CD4-positive, alpha-beta memory T cell (primary cell): Measurements from ENCODE around the gene LFNG. TPM values are rescaled to one million over a fixed set of nuclear protein-coding genes. Genes with fewer than 3 reads are reported as not detected.

Experiments
- CTCF ChIA-PET: fragments of 350-600 bp; sonication (Branson Sonifier 250); formaldehyde crosslinking; loops from one replicate; lab custom pipeline; 2021; ENCODE audit warnings: inconsistent platforms; ENCODE audit not compliant: partially characterized antibody; lab: Charles Lee
- POLR2A ChIA-PET: fragments of 350-600 bp; sonication (Branson Sonifier 250); formaldehyde crosslinking; loops from one replicate; lab custom pipeline; 2021; ENCODE audit not compliant: partially characterized antibody; lab: Charles Lee
- DNase-seq, 5 donors: peaks; one replicate each; pipeline versions ENCODE4 v3.0.0 to v3.0.0-alpha.2; 2020 to 2022; ENCODE audit warnings: mixed read lengths in 1 of 5
- H3K27ac ChIP-seq: one replicate; pipeline ENCODE4 v1.7.0; 2013; ENCODE audit warnings: low read depth, low read length
- H3K27me3 ChIP-seq: 2 replicates; pipeline ENCODE4 v1.7.0; 2013; ENCODE audit warnings: mild to moderate bottlenecking, low read length, moderate library complexity; ENCODE audit not compliant: insufficient read depth
- H3K36me3 ChIP-seq: 2 replicates; pipeline ENCODE4 v1.7.0; 2013; ENCODE audit warnings: mild to moderate bottlenecking, low read length, moderate library complexity; ENCODE audit not compliant: insufficient read depth
- H3K4me1 ChIP-seq: 2 replicates; pipeline ENCODE4 v1.7.0; 2013; ENCODE audit warnings: mild to moderate bottlenecking, low read length, moderate library complexity; ENCODE audit not compliant: insufficient read depth
- H3K4me3 ChIP-seq, 2 donors: one replicate each; pipeline ENCODE4 v1.7.0; 2013; ENCODE audit warnings: low read length in 2 of 2, mild to moderate bottlenecking in 1 of 2
- H3K9me3 ChIP-seq, 2 donors: one replicate each; pipeline ENCODE4 v1.7.0; 2013; ENCODE audit warnings: low read length in 2 of 2, control low read depth in 1 of 2; ENCODE audit not compliant: control insufficient read depth in 1 of 2
- H3K27ac Mint-ChIP-seq, 7 donors: one replicate each; pipeline ENCODE4 v1.8.0; 2020 to 2021; ENCODE audit warnings: mixed read lengths in 7 of 7, mild to moderate bottlenecking in 6 of 7, inconsistent platforms in 3 of 7, moderate library complexity in 3 of 7
- H3K27me3 Mint-ChIP-seq, 2 donors: one replicate each; pipeline ENCODE4 v1.8.0; 2020 to 2021; ENCODE audit warnings: mixed read lengths in 2 of 2
- H3K36me3 Mint-ChIP-seq, 2 donors: one replicate each; pipeline ENCODE4 v1.8.0; 2020 to 2021; ENCODE audit warnings: mixed read lengths in 2 of 2, inconsistent platforms in 1 of 2, mild to moderate bottlenecking in 1 of 2
- H3K4me1 Mint-ChIP-seq, 4 donors: one replicate each; pipeline ENCODE4 v1.8.0; 2020 to 2021; ENCODE audit warnings: mixed read lengths in 4 of 4, mild to moderate bottlenecking in 1 of 4
- H3K4me3 Mint-ChIP-seq, 8 donors: one replicate each; pipeline ENCODE4 v1.8.0; 2020 to 2021; ENCODE audit warnings: mixed read lengths in 8 of 8, mild to moderate bottlenecking in 7 of 8, moderate library complexity in 6 of 8, inconsistent platforms in 3 of 8
- H3K9me3 Mint-ChIP-seq, 8 donors: one replicate each; pipeline ENCODE4 v1.8.0; 2020 to 2021; ENCODE audit warnings: mixed read lengths in 8 of 8, mild to moderate bottlenecking in 5 of 8, inconsistent platforms in 3 of 8, moderate library complexity in 1 of 8
- intact Hi-C: fragments of 100-400 bp; cut with micrococcal nuclease; formaldehyde crosslinking; loops from one replicate; pipeline ENCODE4 v1.15.1; 2023
- polyA plus RNA-seq, 2 donors: library from polyadenylated mRNA; unstranded; fragments of 300-500 nt; fragmentation: Illumina TruSeq; gene quantifications; one replicate each; pipeline ENCODE4 v1.2.3, GENCODE V29; 2021
- total RNA-seq, 2 experiments: library from RNA; stranded (reverse); gene quantifications; one replicate each; pipeline ENCODE4 v1.2.3, GENCODE V29; 2021

LFNG gene
- total and polyA plus RNA-seq, 4 experiments from 2014 or later: 0.09 to 127 (median 64.3) TPM

- H3K9me3 Mint-ChIP-seq: no peaks in the 10 kb centered on the region
- Histone ChIP-seq H3K36me3 (no peaks in the 10 kb centered on the region), H3K4me1 (peaks cover 9% of the 10 kb centered on the region), H3K4me3 (no peak overlapping the region), H3K27ac (no peak overlapping the region), H3K9me3 (no peaks in the 10 kb centered on the region), H3K27me3 (no peaks in the 10 kb centered on the region)
- ChIA-PET CTCF (interaction anchor here (2.8 kb wide), 1 partner anchor 34 kb away, joined by 7 read pairs; no protein-coding TSS in a partner anchor), POLR2A (interaction anchor here (1.9 to 5.2 kb wide), 2 partner anchors 8 to 19 kb away, joined by 5 to 27 read pairs; no protein-coding TSS in a partner anchor)
- H3K36me3 Mint-ChIP-seq: no peaks in the 10 kb centered on the region
- no peaks in the 10 kb centered on the region for H3K27me3 Mint-ChIP-seq
- no peak overlapping the region for H3K4me3 Mint-ChIP-seq
- intact Hi-C loops: no loop called here
- H3K4me1 Mint-ChIP-seq: peaks cover 2 to 12% (median 6%) of the 10 kb centered on the region in 4 donors
- H3K27ac Mint-ChIP-seq: peak overlapping the region in 1 of 7 donors; percentile 43
- peak in 1 of 5 donors; percentile 24 for DNase-seq
These were observed 16.3 kb upstream of the LFNG start for GRCh38 chr7:2503056-2503941.

GRCh38 chr7:2504128-2504888 lies 15.3 kb upstream of the LFNG start:
- H3K4me3 Mint-ChIP-seq: no peak overlapping the region
- no peak overlapping the region for H3K4me3 ChIP-seq
- H3K9me3 Mint-ChIP-seq: no peaks in the 10 kb centered on the region
- H3K4me1 ChIP-seq: peaks cover 18% of the 10 kb centered on the region
- H3K4me1 Mint-ChIP-seq: peaks cover 10 to 22% (median 14%) of the 10 kb centered on the region in 4 donors
- H3K27me3 Mint-ChIP-seq: no peaks in the 10 kb centered on the region
- no peaks in the 10 kb centered on the region for H3K36me3 Mint-ChIP-seq
- peak overlapping the region in 1 of 7 donors; percentile 42 for H3K27ac Mint-ChIP-seq
- no peak overlapping the region for H3K27ac ChIP-seq
- DNase-seq: peak in 1 of 5 donors; percentile 25
- POLR2A ChIA-PET: interaction anchor here (1.6 to 1.9 kb wide), 2 partner anchors 18 to 25 kb away, joined by 4 to 5 read pairs; no protein-coding TSS in a partner anchor
- no peaks in the 10 kb centered on the region for H3K27me3 ChIP-seq
- CTCF ChIA-PET: no interaction called here
- H3K9me3 ChIP-seq: no peaks in the 10 kb centered on the region
- no peaks in the 10 kb centered on the region for H3K36me3 ChIP-seq
- intact Hi-C loops: no loop called here

DNA sequence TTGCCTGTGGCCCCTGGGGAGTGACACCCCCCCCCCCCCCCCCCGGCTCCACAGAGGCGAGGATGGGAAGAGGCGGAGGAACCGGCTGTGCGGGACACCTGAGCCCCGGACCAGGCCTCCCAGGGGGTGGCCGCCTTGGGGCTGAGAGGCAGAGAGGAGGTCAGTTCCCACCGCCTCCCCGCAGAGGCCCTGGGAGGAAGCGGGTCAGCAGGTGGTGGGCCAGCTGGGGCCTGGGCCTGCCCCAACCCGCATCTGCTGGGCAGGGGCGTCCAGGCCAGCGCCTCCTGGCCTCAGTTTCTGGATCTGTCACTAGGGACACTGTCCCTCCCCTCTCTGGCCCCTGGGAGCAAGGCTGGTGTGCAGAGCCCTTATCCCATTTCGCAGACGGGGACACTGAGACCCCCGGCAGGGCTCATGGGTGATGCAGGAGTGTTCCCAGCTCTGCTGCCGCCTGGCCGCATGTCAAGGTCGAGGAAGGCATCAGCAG lies 14.6 kb upstream of the LFNG start:
- Histone ChIP-seq H3K4me3 (no peak overlapping the region), H3K9me3 (no peaks in the 10 kb centered on the region), H3K27me3 (no peaks in the 10 kb centered on the region), H3K4me1 (peaks cover 25% of the 10 kb centered on the region), H3K36me3 (no peaks in the 10 kb centered on the region), H3K27ac (no peak overlapping the region)
- CTCF ChIA-PET: no interaction called here
- Mint-ChIP-seq H3K9me3 (no peaks in the 10 kb centered on the region), H3K27me3 (no peaks in the 10 kb centered on the region), H3K36me3 (no peaks in the 10 kb centered on the region), H3K27ac (no peak overlapping the region), H3K4me3 (no peak overlapping the region), H3K4me1 (peaks cover 10 to 29% (median 19%) of the 10 kb centered on the region in 4 donors)
- DNase-seq: peak in 1 of 5 donors; percentile 27
- intact Hi-C loops: loop anchor here (5.0 kb wide), 2 partner anchors 103 to 337 kb away; partner anchors contain the start of genes CHST12 and GNA12
- POLR2A ChIA-PET: interaction anchor here (0.7 to 1.9 kb wide), 3 partner anchors 12 to 24 kb away, joined by 3 to 5 read pairs (median 4); no protein-coding TSS in a partner anchor

DNA sequence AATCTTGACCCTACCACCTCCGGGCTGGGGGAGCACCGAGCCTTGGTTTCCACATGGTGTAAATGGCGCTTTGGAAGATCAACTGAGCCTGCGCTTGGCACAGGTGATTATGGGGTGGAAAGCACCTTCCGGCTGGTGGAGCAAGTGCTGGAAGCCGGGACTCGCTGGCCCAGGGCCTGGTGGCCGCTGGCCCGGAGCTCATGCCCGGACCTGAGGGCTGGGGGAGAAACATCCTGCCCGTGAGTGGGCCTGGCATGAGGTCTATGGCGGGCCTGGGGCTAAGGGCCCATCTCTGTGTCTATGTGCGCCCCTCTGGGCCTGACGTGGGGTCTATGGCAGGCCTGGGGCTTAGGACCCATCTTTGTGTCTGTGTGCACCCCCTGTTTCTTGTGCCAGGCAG lies 14.2 kb upstream of the LFNG start:
- H3K36me3 Mint-ChIP-seq: no peaks in the 10 kb centered on the region
- ChIA-PET POLR2A (interaction anchor here (0.7 to 1.9 kb wide), 3 partner anchors 13 to 24 kb away, joined by 3 to 5 read pairs (median 4); no protein-coding TSS in a partner anchor), CTCF (no interaction called here)
- H3K4me3 Mint-ChIP-seq: no peak overlapping the region
- peak overlapping the region in 1 of 7 donors; percentile 30 for H3K27ac Mint-ChIP-seq
- H3K4me3 ChIP-seq: no peak overlapping the region
- DNase-seq: peak in 1 of 5 donors; percentile 25
- no peaks in the 10 kb centered on the region for H3K36me3 ChIP-seq
- intact Hi-C loops: loop anchor here (5.0 kb wide), 2 partner anchors 103 to 337 kb away; partner anchors contain the start of genes CHST12 and GNA12
- H3K27ac ChIP-seq: no peak overlapping the region
- H3K4me1 Mint-ChIP-seq: peaks cover 12 to 33% (median 23%) of the 10 kb centered on the region in 4 donors
- H3K27me3 Mint-ChIP-seq: no peaks in the 10 kb centered on the region
- H3K4me1 ChIP-seq: peaks cover 29% of the 10 kb centered on the region
- H3K9me3 ChIP-seq: no peaks in the 10 kb centered on the region
- H3K27me3 ChIP-seq: no peaks in the 10 kb centered on the region
- no peaks in the 10 kb centered on the region for H3K9me3 Mint-ChIP-seq

DNA sequence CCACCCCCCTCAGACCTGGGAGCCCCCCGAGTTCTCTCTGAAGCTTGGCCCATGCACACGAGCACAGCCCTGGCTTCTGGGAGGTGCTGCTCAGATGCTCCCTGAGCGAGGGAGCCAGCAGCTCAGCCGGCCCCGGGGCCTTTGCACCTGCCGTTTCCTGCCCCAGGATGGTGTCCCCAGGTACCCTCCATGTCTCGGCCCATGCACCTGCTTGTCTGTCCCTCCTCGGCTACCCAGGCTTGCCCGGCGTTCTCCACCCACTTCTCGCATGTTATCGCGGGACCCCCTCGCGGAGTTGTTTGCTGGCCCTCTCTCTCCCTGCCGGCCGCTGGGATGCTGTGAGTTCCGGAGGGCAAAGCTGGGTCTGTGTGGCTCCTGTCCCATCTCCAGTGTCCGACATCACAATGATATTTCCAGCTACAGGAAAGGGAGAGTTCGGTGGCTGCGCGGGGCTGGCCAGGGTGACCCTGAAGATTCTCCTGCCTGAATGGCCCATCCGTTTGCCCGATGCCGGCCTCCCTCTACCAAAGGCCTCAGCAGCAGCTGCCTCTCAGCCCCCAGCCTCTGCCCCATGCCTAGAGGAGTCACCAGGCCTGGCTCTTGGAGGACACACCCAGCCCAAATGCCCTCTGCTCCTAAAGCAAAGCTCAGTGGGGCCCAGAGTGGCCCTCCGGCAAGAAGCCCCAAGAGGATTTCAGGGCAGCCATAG lies 12.2 kb upstream of the LFNG start:
- H3K4me3 ChIP-seq: peak overlapping the region in 1 of 2 donors; percentile 39

GRCh38 chr7:2507917-2508306 lies 11.7 kb upstream of the LFNG start:
- no peak for DNase-seq
- H3K9me3 ChIP-seq: no peaks in the 10 kb centered on the region
- peak overlapping the region in 1 of 2 donors; percentile 39 for H3K4me3 ChIP-seq
- ChIA-PET POLR2A (interaction anchor here (1.4 to 7.2 kb wide), 7 partner anchors 16 to 202 kb away, joined by 3 to 511 read pairs (median 11); partner anchors contain the start of genes BRAT1, IQCE and LFNG), CTCF (interaction anchor here (1.1 to 4.6 kb wide), 2 partner anchors 21 to 38 kb away, joined by 3 to 29 read pairs; no protein-coding TSS in a partner anchor)
- Mint-ChIP-seq H3K36me3 (no peaks in the 10 kb centered on the region), H3K9me3 (no peaks in the 10 kb centered on the region), H3K4me1 (peaks cover 26 to 57% (median 44%) of the 10 kb centered on the region in 4 donors), H3K4me3 (peak overlapping the region in 6 of 8 donors; percentile 74 to 87 (median 80)), H3K27ac (peak overlapping the region; percentile 95 to 99 (median 98)), H3K27me3 (no peaks in the 10 kb centered on the region)
- no peaks in the 10 kb centered on the region for H3K36me3 ChIP-seq
- H3K4me1 ChIP-seq: peaks cover 54% of the 10 kb centered on the region
- intact Hi-C loops: loop anchor here (1.0 to 5.0 kb wide), 6 partner anchors 11 to 334 kb away; partner anchors contain the start of genes BRAT1, CHST12, GNA12 and LFNG
- no peaks in the 10 kb centered on the region for H3K27me3 ChIP-seq
- H3K27ac ChIP-seq: peak overlapping the region; percentile 73

More for the DNA sequence above, 12.2 kb upstream of the LFNG start:
- no peaks in the 10 kb centered on the region for H3K9me3 Mint-ChIP-seq
- no peaks in the 10 kb centered on the region for H3K36me3 ChIP-seq
- H3K27me3 ChIP-seq: no peaks in the 10 kb centered on the region
- H3K4me1 ChIP-seq: peaks cover 49% of the 10 kb centered on the region
- H3K27ac ChIP-seq: peak overlapping the region; percentile 73
- peak overlapping the region in 3 of 8 donors; percentile 50 to 80 (median 74) for H3K4me3 Mint-ChIP-seq
- no peaks in the 10 kb centered on the region for H3K36me3 Mint-ChIP-seq
- ChIA-PET CTCF (interaction anchor here (1.1 to 4.6 kb wide), 2 partner anchors 21 to 37 kb away, joined by 3 to 29 read pairs; no protein-coding TSS in a partner anchor), POLR2A (interaction anchor here (1.4 to 7.2 kb wide), 5 partner anchors 17 to 203 kb away, joined by 3 to 511 read pairs (median 13); partner anchors contain the start of genes IQCE and LFNG)
- H3K4me1 Mint-ChIP-seq: peaks cover 20 to 51% (median 39%) of the 10 kb centered on the region in 4 donors
- peak in 1 of 5 donors; percentile 50 for DNase-seq
- intact Hi-C loops: loop anchor here (5.0 kb wide), 2 partner anchors 105 to 335 kb away; partner anchors contain the start of genes CHST12 and GNA12
- no peaks in the 10 kb centered on the region for H3K27me3 Mint-ChIP-seq
- no peaks in the 10 kb centered on the region for H3K9me3 ChIP-seq
- peak overlapping the region; percentile 46 to 99 (median 66) for H3K27ac Mint-ChIP-seq
